DOHH2 (cell line): Measurements from ENCODE around the gene SLC25A10.

Experiments
- EZH2phosphoT487 ChIP-seq: fragments of 200-600 bp; sonication (generic); IDR thresholded peaks from 2 replicates; pipeline ENCODE4 v1.6.1; 2017; ENCODE audit warnings: borderline replicate concordance, mild to moderate bottlenecking, antibody characterized with exemption, low read length, moderate library complexity, mixed read lengths
- TF ChIP-seq, protein P1 (sequence below): fragments of 200-600 bp; sonication (generic); IDR thresholded peaks from one replicate; pipeline ENCODE4 v1.5.1; 2014; ENCODE audit warnings: antibody characterized with exemption, mild to moderate bottlenecking, low read depth, low read length; ENCODE audit not compliant: poor library complexity, severe bottlenecking

- TF ChIP-seq, protein P1, sequence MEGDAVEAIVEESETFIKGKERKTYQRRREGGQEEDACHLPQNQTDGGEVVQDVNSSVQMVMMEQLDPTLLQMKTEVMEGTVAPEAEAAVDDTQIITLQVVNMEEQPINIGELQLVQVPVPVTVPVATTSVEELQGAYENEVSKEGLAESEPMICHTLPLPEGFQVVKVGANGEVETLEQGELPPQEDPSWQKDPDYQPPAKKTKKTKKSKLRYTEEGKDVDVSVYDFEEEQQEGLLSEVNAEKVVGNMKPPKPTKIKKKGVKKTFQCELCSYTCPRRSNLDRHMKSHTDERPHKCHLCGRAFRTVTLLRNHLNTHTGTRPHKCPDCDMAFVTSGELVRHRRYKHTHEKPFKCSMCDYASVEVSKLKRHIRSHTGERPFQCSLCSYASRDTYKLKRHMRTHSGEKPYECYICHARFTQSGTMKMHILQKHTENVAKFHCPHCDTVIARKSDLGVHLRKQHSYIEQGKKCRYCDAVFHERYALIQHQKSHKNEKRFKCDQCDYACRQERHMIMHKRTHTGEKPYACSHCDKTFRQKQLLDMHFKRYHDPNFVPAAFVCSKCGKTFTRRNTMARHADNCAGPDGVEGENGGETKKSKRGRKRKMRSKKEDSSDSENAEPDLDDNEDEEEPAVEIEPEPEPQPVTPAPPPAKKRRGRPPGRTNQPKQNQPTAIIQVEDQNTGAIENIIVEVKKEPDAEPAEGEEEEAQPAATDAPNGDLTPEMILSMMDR = no peak
- no peak for TF ChIP-seq EZH2phosphoT487
Measured at GRCh38 chr17:81682565-81683207, 29.4 kb upstream of the SLC25A10 start.
